ENCODE results near the gene RBM28.

GRCh38 chr7:128384726-128385125 is 41.0 kb upstream of the RBM28 start:
- TF ChIP-seq CTCF (IDR thresholded peaks at IDR 0.05; ENCODE audit: insufficient read depth, low read depth, low read length): no peak
- no peak for TF ChIP-seq EZH2 (IDR thresholded peaks at IDR 0.05; ENCODE audit: insufficient read depth, low read length)

Data from astrocyte (in vitro differentiated cells and primary cell).